C4-2B (cell line): ENCODE results near the gene RFX7.
"Not testable (repeated sequence)": the region's sequence is repeated elsewhere in the genome, so short reads cannot be mapped to it uniquely, and the experiment has no call there.

Source experiments
- ZFX ChIP-seq: fragments of 450-650 bp; IDR thresholded peaks from 2 replicates; pipeline ENCODE4 v1.6.1; 2017
- TF ChIP-seq, protein P1 (sequence below): fragments of 450-650 bp; conservative IDR thresholded peaks from 2 replicates; pipeline ENCODE4 v1.5.1; 2017; ENCODE audit warnings: mild to moderate bottlenecking

DNA sequence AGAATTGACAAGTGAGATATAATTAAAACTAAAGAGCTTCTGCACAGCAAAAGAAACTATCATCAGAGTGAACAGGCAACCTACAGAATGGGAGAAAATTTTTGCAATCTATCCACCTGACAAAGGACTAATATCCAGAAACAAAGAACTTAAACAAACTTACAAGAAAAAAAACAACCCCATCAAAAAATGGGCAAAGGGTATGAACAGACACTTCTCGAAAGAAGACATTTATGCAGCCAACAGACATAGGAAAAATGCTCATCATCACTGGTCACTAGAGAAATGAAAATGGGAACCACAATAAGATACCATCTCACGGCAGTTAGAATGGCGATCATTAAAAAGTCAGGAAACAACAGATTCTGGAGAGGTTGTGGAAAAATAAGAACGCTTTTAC, 88.9 kb downstream of the RFX7 start:
- TF ChIP-seq, protein P1, sequence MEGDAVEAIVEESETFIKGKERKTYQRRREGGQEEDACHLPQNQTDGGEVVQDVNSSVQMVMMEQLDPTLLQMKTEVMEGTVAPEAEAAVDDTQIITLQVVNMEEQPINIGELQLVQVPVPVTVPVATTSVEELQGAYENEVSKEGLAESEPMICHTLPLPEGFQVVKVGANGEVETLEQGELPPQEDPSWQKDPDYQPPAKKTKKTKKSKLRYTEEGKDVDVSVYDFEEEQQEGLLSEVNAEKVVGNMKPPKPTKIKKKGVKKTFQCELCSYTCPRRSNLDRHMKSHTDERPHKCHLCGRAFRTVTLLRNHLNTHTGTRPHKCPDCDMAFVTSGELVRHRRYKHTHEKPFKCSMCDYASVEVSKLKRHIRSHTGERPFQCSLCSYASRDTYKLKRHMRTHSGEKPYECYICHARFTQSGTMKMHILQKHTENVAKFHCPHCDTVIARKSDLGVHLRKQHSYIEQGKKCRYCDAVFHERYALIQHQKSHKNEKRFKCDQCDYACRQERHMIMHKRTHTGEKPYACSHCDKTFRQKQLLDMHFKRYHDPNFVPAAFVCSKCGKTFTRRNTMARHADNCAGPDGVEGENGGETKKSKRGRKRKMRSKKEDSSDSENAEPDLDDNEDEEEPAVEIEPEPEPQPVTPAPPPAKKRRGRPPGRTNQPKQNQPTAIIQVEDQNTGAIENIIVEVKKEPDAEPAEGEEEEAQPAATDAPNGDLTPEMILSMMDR: not testable (repeated sequence)
- not testable (repeated sequence) for TF ChIP-seq ZFX
